GM21723 (cell line): ENCODE results near the gene CIT.
"Not testable (repeated sequence)": the region's sequence is repeated elsewhere in the genome, so short reads cannot be mapped to it uniquely, and the experiment has no call there.

ENCODE experiments used
- ATAC-seq: cut with Tn5 transposase; IDR thresholded peaks from one replicate; pipeline ENCODE4 v1.9.1; 2021; ENCODE audit warnings: mild to moderate bottlenecking, moderate library complexity; ENCODE audit not compliant: unreplicated experiment

Gene CIT

GRCh38 chr12:119660076-119660475 is 217.0 kb downstream of the CIT start:
- no peak for ATAC-seq

GRCh38 chr12:119659289-119659897 is 217.7 kb downstream of the CIT start:
- ATAC-seq: no peak

- not testable (repeated sequence) for ATAC-seq
Observed at GRCh38 chr12:119658166-119658565, 219.0 kb downstream of the CIT start.

GRCh38 chr12:119657001-119657400 is 220.1 kb downstream of the CIT start:
- not testable (repeated sequence) for ATAC-seq

- no peak for ATAC-seq
Observed at GRCh38 chr12:119652665-119653064, 224.5 kb downstream of the CIT start.

- ATAC-seq: no peak
Observed at GRCh38 chr12:119649202-119649808, 227.8 kb downstream of the CIT start.

DNA sequence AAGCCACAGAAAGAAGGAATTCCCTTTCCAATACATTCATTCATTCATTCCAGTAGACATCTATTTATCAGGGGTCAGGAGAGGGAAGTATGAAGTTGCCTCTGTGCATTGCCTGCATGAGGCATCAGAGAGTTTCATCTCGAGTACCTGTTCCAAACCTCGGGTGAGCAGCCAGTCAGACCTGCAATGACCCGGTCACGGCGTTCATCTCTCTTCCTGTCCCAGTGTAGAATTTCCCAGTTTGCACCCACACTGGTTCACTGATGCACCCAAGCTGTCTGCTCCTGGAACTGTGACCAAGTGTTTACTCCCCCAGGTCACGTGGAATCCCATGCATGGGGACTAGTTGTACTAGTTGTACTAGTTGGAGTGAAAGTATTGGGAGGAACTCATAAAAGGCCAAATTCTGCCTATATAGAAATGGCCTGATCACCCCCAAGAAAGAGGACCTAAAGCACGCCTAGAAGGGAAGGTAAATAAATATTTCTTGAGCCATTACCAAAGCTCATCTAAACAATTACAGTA is 231.5 kb downstream of the CIT start:
- no peak for ATAC-seq

GRCh38 chr12:119644930-119645329 is 232.2 kb downstream of the CIT start:
- ATAC-seq: no peak

DNA sequence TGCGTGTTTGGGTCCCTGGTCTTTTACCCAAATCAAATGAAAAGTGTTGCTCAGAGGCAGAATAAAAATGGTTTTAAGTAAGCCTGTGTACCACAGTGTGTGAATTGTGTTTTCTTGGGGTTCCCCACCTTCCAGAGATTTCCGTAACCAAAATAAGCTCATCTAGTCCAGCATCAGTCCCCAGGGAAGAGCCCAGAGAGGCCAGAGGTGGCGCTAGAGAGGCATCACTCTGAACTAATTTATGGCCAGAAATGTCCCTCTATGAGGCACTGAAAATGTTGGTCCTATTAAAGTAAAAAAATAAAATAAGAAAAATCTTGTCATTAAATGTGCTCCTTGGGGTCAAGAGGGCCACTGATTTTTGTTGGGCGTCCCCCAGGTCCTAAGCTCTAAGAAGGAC is 234.1 kb downstream of the CIT start:
- no peak for ATAC-seq
